Measurements from ENCODE around the gene ARRB1.

Gene ARRB1

DNA sequence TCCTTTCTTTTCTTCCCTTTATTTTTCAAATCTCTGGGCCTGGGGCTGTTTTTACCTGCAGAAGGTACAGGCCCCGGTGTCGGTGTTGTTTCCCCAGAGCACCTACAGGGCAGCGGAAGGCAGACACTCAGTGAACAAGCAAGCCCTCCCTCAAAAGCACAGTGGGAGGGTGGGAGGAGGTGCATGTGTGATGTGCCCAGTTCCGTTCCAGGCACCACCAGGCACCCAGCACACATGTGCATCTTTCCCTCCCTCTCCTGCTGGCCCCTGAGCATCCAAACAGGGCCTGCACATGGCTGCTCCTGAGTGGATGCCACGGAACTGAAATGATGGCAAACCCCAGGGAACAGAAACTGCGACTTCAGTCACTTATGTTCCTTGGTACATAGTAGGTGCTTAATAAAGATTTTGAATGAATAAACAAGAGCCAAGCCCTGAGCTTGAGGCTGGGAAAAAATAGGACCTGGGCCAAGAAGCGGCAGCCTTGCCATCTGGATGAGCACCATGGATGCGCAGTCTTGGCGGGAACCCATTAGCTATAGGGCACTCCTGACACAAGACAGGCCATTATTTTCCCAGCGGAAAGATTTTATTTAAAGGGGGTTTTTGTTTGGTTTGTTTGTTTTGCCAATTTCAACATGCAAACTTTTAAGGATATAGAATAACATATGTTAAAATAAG lies 47.8 kb downstream of the ARRB1 start:
- peak in 40 of 58 donors; percentile 19 to 85 (median 57) for DNase-seq

DNA sequence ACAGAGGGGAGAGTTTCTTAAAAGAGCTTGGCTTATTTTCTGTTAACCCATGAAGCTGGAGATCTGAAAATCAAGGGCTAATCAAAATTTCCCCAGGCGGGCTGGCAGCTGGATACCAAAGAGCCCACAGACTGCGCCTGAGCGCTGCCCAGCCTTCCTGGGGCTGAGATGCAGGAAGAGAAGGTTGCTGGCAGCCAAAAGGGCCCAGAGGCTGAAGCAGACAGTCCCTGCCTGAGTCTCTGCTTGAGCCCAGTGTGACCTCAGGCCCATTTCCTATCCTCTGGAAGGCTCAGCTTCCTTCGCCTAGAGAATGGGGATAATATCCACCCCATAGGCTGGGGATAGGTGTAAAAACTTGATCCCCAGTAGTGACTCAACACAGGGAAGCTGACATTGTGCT lies 49.1 kb downstream of the ARRB1 start:
- peak in 2 of 58 donors; percentile 21 to 25 for DNase-seq

DNA sequence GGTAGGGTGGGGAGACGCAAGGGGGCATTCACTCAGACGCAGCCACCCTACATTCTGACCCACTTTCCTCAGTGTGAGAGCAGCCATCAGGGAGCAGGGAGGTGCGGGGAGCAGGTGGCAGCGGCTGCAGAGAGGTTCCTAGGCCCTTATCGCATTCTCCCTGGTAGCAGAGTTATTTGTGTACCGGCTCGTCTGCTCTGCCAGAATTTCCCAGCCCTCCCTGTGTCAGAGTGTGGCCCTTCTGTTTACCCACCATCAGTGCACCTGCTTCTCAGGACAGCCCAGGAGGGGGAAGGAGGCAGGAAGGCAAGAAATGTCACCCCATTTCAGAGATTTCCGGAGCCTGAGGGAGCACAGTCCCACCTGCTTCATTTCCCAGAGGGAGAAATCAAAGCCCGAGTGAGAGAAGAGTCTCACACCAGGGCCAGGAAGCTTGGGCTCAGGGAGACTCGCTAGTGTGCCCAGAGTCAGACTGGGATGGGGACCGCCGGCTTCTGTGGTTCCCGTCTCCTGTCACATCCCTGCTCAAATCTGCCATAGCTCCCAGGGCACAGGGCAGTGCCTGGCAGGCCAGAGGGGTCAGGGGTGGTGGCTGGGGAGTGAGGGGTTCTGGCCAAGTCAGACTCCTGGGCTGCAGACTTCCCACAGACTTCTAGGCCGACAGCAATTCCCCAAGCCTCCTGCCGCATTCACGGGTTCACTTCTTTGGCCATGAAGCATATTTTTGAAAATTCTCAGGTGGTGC lies 49.7 kb downstream of the ARRB1 start:
- peak in 2 of 58 donors; percentile 24 to 41 for DNase-seq

DNA sequence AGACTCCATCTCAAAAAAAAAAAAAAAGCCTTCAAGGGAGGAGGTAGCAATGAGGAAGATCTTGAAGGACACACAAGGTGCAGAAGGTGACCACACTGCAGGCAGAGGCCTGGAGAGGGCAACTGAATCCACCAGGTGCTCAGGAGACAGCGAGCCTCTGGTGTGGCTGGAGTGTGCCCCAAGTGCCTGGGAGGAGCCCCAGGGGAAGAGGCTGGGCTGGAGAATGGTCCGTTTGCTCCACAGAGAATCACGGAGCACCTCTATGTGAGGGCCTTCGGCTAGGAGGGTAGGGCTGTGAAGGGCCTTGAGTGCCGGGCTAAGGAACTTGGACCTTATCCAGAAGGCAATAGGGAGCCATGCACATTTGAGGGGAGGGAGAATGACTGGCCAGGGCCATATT lies 50.3 kb downstream of the ARRB1 start:
- DNase-seq, result no peak

DNA sequence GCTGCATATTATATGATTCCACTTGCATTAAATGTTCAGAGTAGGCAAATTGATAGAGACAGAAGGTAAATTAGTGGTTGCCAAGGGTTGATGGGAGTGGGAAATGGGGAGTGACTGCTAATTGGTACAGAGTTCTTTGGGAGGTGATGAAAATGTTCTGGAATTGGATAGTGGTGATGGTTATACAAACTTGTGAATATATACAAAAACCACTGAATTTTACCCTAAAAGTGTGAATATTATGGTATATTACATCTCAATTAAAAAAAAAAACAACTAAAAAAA lies 52.5 kb downstream of the ARRB1 start:
- DNase-seq, result no peak

DNA sequence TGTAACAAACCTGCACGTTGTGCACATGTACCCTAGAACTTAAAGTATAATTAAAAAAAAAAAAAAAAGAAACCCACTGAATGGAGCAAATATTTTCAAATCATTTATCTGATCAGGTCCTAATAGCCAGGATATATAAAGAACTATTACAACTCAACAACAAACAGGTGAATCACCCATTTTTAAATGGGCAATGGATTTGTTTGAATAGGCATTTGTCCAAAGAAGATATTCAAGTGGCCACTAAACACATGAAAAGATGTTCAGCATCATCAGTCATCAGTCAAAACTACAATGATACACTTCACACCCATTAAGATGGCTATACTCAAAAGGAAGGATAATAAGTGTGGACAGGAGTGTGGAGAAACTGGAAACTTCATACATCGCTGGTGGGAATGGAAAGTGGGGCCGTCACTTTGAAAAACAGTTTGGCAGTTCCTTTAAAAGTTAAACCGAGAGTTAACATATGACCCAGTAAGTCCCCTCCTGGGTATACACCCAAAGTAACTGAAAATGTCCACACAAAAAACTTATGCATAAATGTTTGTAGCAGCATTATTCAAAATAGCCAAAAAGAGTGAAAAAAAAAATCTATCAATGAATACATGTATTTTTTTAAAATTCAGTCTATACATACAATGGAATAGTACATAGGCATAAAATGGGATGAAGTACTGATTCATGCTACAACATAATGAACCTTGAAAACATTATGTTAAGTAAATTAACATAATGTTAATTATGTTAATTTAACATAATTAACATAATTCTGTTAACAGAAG lies 53.1 kb downstream of the ARRB1 start:
- no peak for DNase-seq

DNA sequence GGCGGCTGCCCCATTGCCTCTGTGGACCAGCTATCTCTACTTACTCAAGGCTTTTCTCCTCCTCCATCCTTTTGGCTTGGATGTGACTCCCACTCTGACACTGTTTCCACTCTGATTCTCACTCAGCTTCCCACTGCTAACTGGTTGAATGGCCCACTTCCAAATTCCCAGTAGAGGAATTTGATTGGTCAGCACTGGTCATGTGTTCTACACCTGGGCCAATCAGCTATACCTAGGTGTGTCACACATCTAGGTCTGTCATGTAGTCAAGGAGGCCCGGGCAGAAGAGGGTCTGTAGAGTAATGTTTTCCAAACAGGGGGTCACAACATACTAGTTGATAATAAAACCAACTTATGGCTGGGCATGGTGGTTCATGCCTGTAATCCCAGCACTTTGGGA lies 57.6 kb downstream of the ARRB1 start:
- DNase-seq, result no peak

DNA sequence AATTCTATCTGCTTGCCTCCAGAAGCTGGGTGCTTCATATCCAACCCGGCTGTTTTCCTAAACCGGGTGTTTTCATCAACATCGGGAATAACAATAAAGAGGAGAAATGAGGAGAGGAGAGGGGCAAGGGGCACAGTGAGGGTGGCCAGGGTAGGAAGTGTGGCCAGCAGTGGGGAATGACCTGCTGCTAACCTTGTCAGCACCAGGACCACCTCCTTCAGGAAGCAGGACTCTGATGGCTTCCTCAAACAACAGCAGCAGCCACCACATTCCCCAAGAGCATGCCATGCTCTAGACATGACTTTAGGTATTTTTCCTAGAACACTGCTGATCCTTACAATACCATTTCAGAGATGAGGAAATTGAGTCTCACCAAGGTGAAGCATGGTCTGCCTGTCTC lies 58.5 kb downstream of the ARRB1 start:
- no peak for DNase-seq

DNA sequence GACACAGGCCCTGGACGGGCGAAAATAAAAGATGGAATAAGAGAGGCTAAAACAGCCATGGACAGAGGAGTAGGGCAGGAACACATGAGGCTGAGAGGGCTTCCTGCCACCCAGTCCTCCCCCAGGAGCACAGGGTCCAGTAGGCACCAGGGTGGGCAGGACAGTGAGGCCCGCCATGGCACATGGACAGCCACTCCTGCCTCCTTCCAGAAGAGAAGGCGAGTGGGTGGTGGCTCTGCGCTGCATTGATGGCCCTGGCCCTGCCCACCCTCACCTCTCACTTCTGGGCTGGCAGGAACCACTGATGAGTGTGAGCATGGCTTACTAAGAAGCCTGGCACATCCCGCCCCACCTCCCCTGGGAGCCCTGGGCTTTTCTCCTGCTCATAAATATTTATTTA lies 59.7 kb downstream of the ARRB1 start:
- DNase-seq, result no peak

DNA sequence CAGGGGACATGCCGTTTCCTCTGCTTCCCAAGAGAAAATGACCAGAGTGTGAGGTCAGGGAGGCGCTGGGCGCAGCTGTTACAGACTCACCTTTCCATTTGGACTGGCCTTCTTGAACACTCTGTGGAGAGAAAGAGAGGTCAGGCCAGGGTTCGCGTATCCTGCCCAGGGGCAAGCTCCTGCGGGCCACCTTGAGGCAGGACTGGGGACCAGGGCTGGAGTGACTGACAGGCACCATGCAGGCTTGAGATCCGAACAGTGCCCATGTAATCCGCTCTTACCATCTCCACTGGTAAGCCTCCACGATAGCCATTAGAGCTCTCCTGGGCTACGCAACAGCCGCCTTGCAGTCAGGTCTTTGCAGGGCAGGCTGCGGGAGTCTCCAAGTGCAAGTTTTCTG lies 61.5 kb downstream of the ARRB1 start:
- DNase-seq, result no peak

DNA sequence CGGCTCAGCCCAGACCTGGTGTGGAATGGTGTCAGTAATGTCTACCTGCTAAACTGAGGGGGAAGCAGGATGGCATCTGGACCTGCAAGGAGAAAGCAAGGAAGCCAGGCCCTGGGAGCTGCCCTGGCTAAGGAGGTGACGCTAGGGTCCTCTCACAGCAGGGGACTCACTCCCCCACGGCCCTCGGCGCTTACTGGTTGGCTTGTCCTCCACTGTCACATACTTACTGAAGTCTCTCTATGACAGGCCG lies 62.0 kb downstream of the ARRB1 start:
- DNase-seq, result no peak

DNA sequence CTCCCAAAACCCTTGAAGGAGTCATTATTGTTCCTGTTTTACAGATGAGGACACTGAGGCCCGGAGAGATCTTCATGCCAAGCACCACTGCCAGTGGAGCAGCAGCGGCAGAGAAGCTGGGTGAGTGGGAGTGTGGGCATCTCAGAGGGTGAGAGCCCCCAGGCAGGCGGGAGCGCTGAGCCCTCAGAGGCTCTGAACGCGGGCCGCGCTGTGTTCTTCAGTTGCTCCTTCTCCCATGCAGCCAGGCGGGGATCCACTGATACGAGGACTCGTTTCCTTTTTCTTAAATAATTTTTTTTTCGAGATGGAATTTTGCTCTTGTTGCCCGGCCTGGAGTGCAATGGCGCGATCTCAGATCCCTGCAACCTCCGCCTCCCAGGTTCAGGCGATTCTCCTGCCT lies 63.9 kb downstream of the ARRB1 start:
- no peak for DNase-seq

DNA sequence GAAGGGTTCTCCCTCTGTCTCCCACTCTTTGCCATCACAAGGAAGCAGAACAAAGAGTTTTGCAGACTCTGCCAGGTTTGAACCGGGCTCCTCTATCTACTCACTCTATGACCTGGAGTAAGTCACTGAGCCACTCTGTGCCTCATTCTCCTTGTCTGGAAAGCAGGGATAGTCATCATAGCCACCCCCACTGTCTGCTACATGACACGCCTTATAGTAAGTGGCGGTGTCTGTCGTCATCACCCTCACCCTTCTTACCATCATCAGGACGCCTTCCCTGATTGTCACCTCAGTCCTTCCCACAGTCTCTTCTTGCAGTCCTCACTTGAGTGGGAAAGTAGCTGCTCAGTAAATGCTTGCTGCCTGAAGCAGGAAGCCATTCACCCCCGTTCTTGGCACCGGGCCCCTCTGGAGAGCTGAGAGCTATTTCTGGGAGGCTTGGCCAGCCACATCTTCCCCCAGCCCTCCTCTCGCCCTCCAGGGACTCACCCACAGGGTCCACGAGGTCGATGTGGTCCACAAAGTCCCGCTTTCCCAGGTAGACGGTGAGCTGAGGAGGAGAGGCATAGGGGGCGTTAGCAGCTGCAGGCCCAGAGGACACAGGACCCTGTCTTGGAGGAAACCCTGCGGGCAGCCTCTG lies 64.5 kb downstream of the ARRB1 start:
- no peak for DNase-seq

DNA sequence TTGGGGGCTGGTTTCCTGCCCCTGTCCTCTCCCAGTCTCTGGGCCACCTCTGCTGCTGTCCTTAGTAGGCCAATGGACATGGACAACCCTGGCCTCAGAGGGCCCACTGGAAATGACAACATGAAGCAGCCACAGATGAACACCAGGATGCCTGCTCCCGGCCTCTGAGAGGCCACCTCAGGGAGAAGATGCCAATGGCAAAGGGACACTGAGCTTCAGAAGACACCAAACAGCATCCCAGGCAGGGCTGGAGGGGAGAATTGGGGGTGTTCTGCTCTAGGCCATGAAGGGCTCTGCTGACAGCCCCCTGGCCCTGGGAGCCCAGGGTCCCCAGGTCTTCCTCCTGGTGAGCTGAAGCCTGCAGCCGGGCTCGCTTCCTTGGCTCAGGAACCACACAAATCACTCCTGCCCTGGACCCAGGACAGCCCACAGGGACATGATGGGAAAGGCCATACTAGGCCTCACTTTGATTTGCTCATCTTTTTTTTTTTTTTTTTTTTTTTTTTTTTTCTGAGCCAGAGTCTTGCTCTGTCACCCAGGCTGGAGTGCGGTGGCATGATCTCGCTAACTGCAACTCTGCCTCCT lies 65.6 kb downstream of the ARRB1 start:
- no peak for DNase-seq

DNA sequence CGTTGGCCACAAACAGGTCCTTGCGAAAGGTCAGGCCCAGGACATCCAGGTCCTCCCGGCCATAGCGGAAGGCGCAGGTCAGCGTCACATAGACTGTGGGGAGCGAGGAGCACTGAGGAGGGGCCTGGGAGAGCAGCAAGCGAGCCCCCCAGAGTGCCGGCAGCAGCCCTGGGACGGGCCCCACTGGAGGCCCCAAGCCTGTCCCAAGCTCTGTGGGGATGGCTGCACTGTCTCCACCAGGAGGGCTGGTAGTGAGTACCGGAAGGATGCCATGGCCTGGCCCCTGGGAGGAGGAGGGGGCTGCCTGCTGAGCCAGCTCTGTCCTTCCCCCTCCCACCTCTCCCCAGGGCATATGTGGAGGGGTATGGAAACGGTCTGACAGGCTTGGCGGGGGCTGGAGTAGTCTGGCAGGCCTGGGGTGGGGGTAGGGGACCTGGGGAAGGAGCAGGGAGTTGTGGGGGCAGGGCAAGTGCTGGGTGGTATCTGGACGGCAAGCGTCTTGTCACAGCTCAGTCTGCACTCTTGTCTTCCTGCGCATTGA lies 68.0 kb downstream of the ARRB1 start:
- DNase-seq, result no peak

DNA sequence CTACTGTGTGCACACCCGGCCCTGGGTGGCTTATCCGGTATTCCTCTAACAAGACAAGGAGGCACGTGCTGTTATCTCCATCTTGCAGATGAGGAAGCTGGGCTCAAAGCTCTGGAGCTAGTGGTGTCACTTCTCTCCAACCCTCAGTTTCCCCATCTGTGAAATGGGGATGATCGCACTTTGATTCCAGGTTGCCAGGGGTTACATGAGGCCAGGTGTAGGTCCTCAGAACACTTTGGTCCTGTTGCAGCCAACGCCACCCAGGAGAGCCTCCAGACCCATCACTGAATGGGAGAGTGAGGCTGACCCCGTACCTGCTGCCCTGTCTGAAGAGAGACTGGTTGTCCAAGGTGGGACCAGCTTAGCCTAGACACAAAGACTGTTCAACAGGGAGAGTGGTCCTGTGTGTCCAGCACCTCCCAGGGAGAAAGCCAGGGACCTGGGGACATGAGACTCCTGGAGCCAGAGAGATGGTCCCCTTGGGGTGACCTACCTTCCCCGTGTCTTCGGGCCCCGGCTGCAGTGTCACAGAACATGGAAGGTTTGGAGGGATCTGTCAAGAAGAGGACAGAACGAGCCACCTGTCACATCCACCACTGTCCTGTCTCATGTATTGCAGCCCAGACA lies 69.9 kb downstream of the ARRB1 start:
- no peak for DNase-seq

DNA sequence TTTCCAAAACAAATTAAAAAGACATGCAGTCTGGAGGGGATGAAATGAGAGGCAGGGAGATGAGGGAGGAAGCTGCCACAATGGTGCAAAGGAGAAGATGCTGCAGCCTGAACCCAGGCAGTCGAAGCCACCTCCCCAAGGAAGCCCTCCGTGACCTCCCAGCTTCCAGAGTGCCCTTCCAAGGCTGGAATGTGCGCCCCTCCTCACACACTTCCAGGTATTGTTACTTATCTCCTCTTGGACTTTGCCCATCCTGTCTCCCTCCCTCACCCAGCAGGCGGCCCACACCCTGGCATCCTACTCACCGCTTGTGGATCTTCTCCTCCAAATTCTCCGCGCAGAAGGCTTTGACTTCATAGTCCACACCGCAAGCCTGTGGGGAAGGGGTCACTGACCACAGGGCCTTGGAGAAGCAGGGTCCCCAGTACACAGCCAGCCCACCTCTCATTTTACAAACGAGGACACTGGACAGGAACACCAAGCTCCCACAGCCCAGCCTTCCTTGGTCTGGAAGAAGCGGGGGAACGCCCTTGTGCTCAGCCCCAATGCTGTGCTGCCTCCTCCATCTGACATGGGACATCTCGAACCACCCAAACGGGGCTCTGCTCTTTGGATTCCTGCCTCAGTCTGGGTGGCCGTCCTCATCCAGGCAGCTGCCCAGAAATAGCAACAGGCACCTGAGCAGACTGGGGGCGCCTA lies 70.5 kb downstream of the ARRB1 start:
- DNase-seq, result no peak

DNA sequence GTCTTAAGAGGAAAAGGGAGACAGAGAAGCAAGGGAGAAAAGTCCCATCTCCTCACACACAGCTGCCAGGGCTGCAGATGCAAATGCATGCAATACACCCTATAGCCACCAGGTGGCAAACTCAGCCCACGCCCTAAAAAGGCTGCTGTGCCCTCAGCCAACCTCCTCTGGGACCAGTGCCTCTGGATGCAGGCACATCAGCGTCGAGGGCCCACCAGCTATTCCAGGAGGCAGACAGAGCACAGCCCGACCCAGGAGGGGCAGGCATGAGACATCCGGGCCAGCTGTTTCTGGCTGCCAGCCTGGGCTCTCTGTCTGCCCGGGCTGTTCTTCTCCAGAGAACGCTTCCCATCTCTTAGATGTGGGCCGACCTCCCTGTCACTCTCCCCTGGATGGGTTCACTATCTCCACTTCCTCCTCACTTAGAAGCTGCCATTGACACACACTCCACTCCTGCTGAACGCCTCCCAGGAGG lies 71.2 kb downstream of the ARRB1 start:
- DNase-seq, result peak in 56 of 58 donors; percentile 17 to 83 (median 70)

DNA sequence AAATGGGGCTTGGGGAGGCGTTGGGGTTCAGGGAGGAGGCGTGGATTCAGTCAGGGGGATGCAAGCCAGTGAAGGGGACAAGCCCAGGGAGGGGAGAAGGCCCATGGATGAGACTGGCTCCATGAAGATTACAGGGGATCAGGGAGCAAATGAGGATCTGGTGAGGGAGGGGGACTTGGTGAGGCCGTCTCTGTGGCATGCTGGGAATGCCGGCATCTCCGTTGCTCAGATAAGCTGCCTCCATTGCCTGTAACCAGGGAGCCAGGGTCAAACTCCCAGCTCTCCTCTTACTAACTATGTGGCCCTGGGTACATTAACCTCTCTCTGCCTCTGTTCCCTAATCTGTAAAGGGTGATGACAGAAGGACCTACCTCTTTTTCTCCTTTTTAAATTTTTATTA lies 72.2 kb downstream of the ARRB1 start:
- DNase-seq, result no peak

DNA sequence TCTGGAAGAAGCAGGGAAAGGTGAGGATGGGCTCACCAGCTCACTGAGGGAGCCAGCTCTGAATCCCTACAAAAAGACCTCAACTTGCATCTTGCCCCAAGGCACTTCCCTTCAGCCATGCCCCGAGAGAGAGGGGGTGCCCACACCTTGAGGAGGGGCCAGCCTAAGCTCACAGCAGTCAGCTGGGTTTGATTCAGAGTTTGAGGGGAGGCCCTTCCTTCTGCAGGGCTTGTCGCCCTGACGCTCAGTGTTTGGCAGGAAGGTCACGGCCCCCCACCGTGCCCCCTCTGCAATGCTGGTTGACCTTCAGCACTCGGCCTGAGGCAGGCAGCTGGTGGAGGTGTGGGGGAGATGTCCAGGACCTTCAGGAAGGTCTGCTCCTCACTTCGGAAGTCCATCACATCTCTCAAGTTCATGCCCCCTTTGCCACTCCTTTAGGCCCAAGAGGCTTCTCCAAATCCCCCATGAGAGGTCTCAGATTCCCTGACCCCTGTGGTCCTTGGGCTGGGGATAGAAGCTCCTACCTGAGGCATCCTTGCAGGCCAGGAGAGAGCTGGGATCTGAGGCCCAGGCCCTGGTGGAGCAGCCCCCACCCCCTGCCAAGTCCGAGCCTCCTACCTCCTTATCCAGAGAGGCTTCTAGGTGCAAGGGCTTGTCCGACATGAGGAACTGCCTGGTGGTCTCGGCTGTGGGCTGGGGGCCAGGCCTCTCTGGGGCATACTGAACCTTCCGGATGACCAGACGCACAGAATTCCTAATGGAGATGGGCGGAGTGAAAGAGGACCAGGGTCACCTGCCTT lies 73.3 kb downstream of the ARRB1 start:
- DNase-seq, result no peak

All from anterior cingulate cortex (tissue), 58 donors.